Parathyroid adenoma (tissue), 2 donors: ENCODE results near the gene RNF5.
A peak's percentile ranks its signal among the peaks of the same experiment; 100 is the strongest.

ENCODE experiments used
- H2AFZ ChIP-seq: fragments of 300-600 bp; sonication (generic); one replicate; pipeline ENCODE4 v1.7.0; 2017; ENCODE audit warnings: antibody characterized with exemption, mild to moderate bottlenecking
- H3K27ac ChIP-seq: fragments of 300-600 bp; sonication (generic); one replicate; pipeline ENCODE4 v1.7.0; 2017
- H3K27me3 ChIP-seq: fragments of 300-600 bp; sonication (generic); one replicate; pipeline ENCODE4 v1.7.0; 2017; ENCODE audit warnings: low read length; ENCODE audit not compliant: control insufficient read depth, insufficient read depth
- H3K36me3 ChIP-seq: fragments of 300-600 bp; sonication (generic); one replicate; pipeline ENCODE4 v1.7.0; 2017; ENCODE audit warnings: low read length; ENCODE audit not compliant: control insufficient read depth, insufficient read depth
- H3K4me1 ChIP-seq: fragments of 300-600 bp; sonication (generic); one replicate; pipeline ENCODE4 v1.7.0; 2017; ENCODE audit warnings: control low read depth
- H3K4me2 ChIP-seq: fragments of 300-600 bp; sonication (generic); one replicate; pipeline ENCODE4 v1.7.0; 2017; ENCODE audit warnings: low read length
- H3K4me3 ChIP-seq: fragments of 300-600 bp; sonication (generic); one replicate; pipeline ENCODE4 v1.7.0; 2017; ENCODE audit warnings: low read depth, low read length
- H3K79me2 ChIP-seq: fragments of 300-600 bp; sonication (generic); one replicate; pipeline ENCODE4 v1.7.0; 2017; ENCODE audit warnings: control low read depth
- H3K9ac ChIP-seq: fragments of 300-600 bp; sonication (generic); one replicate; pipeline ENCODE4 v1.7.0; 2017; ENCODE audit warnings: mild to moderate bottlenecking
- H3K9me3 ChIP-seq: fragments of 300-600 bp; sonication (generic); one replicate; pipeline ENCODE4 v1.7.0; 2017; ENCODE audit warnings: low read length; ENCODE audit not compliant: control insufficient read depth
- TF ChIP-seq, protein P1 (sequence below): fragments of 300-600 bp; sonication (generic); IDR thresholded peaks from one replicate; pipeline ENCODE4 v1.7.0; 2017; ENCODE audit warnings: antibody characterized with exemption, mild to moderate bottlenecking
- donor health status: primary hyperparathyroidism.

The RNF5 gene

DNA sequence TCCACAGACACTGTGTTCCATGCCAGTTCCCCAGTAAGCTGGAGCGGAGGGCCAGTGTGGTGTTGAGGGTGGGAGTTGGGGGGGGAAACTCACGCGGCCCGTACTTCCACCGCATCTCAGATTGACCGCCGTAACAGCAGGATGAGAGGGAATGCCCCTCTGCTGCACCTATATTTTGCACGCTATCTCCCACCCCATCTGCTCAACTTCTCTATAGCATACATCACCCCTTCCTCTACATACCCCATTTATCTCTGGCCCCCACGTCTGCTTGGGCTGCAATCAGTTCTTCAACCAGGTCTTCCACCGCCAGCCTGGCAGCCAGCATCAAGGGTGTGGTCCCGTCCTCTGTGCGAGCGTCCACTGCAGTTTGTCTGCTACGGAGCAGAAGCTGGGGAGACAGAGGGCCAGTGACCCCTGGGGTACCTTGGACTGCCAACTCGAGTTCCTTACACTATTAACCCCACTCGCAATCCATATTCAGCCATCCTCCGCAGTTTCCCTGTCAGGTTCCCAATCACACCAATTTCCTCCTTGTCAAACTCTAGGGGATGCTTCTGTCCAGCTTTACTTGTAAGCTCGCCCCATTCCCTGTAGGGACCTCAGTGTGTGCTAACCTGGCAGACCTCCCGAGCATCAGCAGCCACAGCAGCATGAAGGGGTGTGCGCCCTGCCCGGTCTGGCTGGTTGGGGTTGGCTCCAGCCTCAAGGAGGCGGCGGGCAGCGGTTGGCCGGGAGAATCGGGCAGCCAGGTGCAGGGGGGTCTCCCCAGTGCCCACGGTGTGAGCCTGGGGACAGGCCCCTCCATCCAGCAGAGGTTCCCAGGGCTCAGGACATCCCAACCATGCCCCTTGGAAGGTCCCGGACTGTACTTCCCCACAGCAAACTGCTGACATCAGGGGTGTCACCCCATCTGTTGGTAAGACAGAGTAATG is 18.7 kb downstream of the RNF5 start:
- TF ChIP-seq, protein P1, sequence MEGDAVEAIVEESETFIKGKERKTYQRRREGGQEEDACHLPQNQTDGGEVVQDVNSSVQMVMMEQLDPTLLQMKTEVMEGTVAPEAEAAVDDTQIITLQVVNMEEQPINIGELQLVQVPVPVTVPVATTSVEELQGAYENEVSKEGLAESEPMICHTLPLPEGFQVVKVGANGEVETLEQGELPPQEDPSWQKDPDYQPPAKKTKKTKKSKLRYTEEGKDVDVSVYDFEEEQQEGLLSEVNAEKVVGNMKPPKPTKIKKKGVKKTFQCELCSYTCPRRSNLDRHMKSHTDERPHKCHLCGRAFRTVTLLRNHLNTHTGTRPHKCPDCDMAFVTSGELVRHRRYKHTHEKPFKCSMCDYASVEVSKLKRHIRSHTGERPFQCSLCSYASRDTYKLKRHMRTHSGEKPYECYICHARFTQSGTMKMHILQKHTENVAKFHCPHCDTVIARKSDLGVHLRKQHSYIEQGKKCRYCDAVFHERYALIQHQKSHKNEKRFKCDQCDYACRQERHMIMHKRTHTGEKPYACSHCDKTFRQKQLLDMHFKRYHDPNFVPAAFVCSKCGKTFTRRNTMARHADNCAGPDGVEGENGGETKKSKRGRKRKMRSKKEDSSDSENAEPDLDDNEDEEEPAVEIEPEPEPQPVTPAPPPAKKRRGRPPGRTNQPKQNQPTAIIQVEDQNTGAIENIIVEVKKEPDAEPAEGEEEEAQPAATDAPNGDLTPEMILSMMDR: no peak
- Histone ChIP-seq H3K4me3 (peak overlapping the region; percentile 82), H3K27ac (peak overlapping the region; percentile 98), H3K79me2 (no peaks in the 10 kb centered on the region), H3K4me1 (no peaks in the 10 kb centered on the region), H3K9me3 (no peaks in the 10 kb centered on the region), H3K4me2 (peak overlapping the region; percentile 92), H3K27me3 (no peaks in the 10 kb centered on the region), H3K9ac (peak overlapping the region; percentile 94), H2AFZ (peak overlapping the region; percentile 93), H3K36me3 (no peaks in the 10 kb centered on the region)

DNA sequence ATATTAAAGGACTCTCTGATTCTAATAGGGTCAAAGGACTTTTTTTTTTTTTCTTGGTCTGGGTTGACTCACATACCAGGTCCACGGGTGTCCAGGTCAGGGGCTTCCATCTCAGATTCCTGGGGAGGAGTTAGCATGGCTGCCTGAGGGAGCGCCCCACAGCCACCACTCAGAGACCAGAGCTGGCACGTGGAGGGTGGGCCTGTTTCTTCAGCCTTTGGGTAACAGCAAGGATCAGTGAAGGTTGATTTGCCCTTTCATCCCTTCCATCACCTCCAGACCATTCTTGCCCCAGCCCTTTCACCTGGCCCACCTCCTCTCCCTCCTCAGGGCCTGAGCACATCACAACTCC is 20.1 kb downstream of the RNF5 start:
- no peak overlapping the region for H3K4me2 ChIP-seq
- H3K27ac ChIP-seq: no peak overlapping the region
- H3K4me3 ChIP-seq: no peak overlapping the region
- H3K27me3 ChIP-seq: no peaks in the 10 kb centered on the region
- TF ChIP-seq, protein P1: no peak
- H3K4me1 ChIP-seq: no peaks in the 10 kb centered on the region
- H3K79me2 ChIP-seq: no peaks in the 10 kb centered on the region
- H3K9ac ChIP-seq: no peak overlapping the region
- no peak overlapping the region for H2AFZ ChIP-seq
- H3K36me3 ChIP-seq: no peaks in the 10 kb centered on the region
- H3K9me3 ChIP-seq: no peaks in the 10 kb centered on the region

DNA sequence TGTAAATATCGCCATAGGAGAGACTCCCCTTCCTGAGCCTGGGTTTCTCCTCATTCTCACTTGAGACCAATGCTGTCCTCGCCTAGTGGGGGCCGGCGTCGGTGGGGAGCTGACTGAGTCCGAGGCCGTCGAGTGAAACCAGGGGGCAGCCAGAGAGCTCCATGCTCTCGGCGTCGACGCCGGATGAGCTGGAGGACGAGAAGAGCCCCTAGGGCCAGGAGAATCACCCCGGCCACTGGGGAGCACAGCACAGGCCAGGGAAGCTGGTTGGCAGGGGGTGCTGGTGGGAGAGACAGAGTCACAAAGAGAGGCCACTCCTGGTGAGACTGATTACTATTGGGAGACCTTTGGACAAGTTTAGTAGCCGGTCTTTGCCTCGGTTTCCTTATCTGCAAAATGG is 20.7 kb downstream of the RNF5 start:
- Histone ChIP-seq H3K9me3 (no peaks in the 10 kb centered on the region), H3K27me3 (no peaks in the 10 kb centered on the region), H3K4me1 (no peaks in the 10 kb centered on the region), H3K79me2 (no peaks in the 10 kb centered on the region), H3K9ac (no peak overlapping the region), H2AFZ (no peak overlapping the region), H3K27ac (no peak overlapping the region), H3K4me2 (no peak overlapping the region), H3K4me3 (no peak overlapping the region), H3K36me3 (no peaks in the 10 kb centered on the region)
- TF ChIP-seq, protein P1: no peak

DNA sequence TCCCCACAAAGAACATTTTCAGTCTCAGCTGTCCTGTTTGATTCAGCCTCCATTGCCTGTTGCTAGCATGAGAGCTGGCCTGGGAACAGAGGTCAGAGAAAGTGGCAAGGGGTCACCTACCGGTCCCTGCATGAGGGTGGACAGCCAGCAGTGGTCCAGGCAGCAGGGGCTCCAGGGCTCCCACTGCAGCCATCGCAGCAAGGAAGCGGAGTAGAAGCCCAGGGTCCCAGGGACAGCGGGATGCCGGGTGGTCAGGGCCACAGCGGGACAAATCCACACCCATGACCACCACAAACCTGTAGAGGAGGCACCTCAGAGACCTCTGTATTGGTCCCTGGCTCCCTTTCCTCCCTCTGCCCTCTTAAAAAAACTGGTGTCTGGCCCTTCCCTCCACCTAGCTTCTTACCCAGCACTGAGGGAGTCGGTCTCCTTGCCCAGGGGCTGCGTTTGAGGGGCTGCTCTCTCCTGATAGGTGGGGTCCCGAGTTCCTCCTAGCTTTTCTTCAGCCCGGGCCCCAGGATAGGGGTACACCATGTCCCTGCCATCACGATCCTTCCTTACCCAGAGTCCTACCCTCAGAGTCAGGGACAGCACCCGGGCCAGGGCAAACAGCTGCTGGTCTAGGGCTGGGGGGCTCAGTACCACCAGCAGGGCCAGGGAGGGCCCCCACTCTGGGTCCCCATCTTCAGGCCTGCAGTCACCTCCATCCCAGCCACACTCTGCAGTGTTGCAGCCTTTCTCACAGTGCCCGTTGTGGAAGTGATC is 22.7 kb downstream of the RNF5 start:
- H3K79me2 ChIP-seq: no peaks in the 10 kb centered on the region
- H2AFZ ChIP-seq: no peak overlapping the region
- H3K9me3 ChIP-seq: no peaks in the 10 kb centered on the region
- H3K36me3 ChIP-seq: no peaks in the 10 kb centered on the region
- no peaks in the 10 kb centered on the region for H3K4me1 ChIP-seq
- no peak overlapping the region for H3K27ac ChIP-seq
- no peak overlapping the region for H3K4me3 ChIP-seq
- H3K4me2 ChIP-seq: no peak overlapping the region
- no peaks in the 10 kb centered on the region for H3K27me3 ChIP-seq
- TF ChIP-seq, protein P1: no peak
- H3K9ac ChIP-seq: no peak overlapping the region
